T-cell (primary cell): Measurements from ENCODE around the gene ZRANB3. TPM values are rescaled to one million over a fixed set of nuclear protein-coding genes. Genes with fewer than 3 reads are reported as not detected.

Source experiments
- ATAC-seq, 4 experiments: fragments of 200-7000 bp in 3 of 4; fragments of 150-1000 bp in 1 of 4; cut with Tn5 transposase; replicated peaks in 1 of 4; 1 replicate in 3 of 4; 2 replicates in 1 of 4; pipeline ENCODE4 v1.10.0; 2021; ENCODE audit warnings: moderate library complexity in 3 of 4, mild to moderate bottlenecking in 2 of 4, moderate number of reproducible peaks in 1 of 4
- CTCF ChIA-PET, 2 donors: fragments of 300-600 bp; sonication (Branson Sonifier 250); formaldehyde crosslinking; loops; one replicate each; lab custom pipeline; 2022; ENCODE audit warnings: antibody characterized with exemption in 2 of 2; lab: Charles Lee
- POLR2A ChIA-PET, 2 donors: fragments of 300-600 bp; sonication (Branson Sonifier 250); formaldehyde crosslinking; loops; one replicate each; lab custom pipeline; 2022; ENCODE audit warnings: antibody characterized with exemption in 2 of 2; lab: Charles Lee
- DNase-seq, 35 experiments: peaks; one replicate each; pipeline versions ENCODE4 v3.0.0 to v3.0.0-alpha.2; 2013 to 2023
- H3K27ac ChIP-seq: one replicate; pipeline ENCODE4 v1.5.1; 2013; ENCODE audit warnings: low read length
- H3K27me3 ChIP-seq, 2 experiments: replicated peaks in 1 of 2; 1 replicate in 1 of 2; 2 replicates in 1 of 2; pipeline versions ENCODE4 v1.6.1 to v1.7.0; 2013; ENCODE audit warnings: low read length in 1 of 2, mixed read lengths in 1 of 2; ENCODE audit not compliant: control insufficient read depth in 2 of 2, insufficient read depth in 2 of 2; ENCODE audit errors: extremely low read depth in 1 of 2
- H3K36me3 ChIP-seq, 2 donors: 1 replicate in 1 of 2; 2 replicates in 1 of 2; pipeline versions ENCODE4 v1.6.1 to v1.7.0; 2013; ENCODE audit warnings: low read length in 1 of 2; ENCODE audit not compliant: control insufficient read depth in 2 of 2, insufficient read depth in 1 of 2; ENCODE audit errors: extremely low read depth in 1 of 2
- H3K4me1 ChIP-seq, 2 experiments: 1 replicate in 1 of 2; 2 replicates in 1 of 2; pipeline versions ENCODE4 v1.6.1 to v1.7.0; 2013; ENCODE audit warnings: low read length in 2 of 2, mixed read lengths in 1 of 2; ENCODE audit not compliant: insufficient read depth in 2 of 2, control insufficient read depth in 1 of 2; ENCODE audit errors: extremely low read depth in 1 of 2
- H3K4me3 ChIP-seq, 2 donors: 1 replicate in 1 of 2; 2 replicates in 1 of 2; pipeline versions ENCODE4 v1.5.1 to v1.7.0; 2013; ENCODE audit warnings: mild to moderate bottlenecking in 2 of 2, low read length in 1 of 2, moderate library complexity in 1 of 2; ENCODE audit not compliant: control insufficient read depth in 1 of 2; ENCODE audit errors: extremely low read depth in 1 of 2
- H3K9me3 ChIP-seq: 2 replicates; pipeline ENCODE4 v1.7.0; 2013
- H3K27ac Mint-ChIP-seq, 2 donors: one replicate each; pipeline ENCODE4 v1.8.0; 2020 to 2021; ENCODE audit warnings: mild to moderate bottlenecking in 2 of 2, mixed read lengths in 2 of 2
- H3K27me3 Mint-ChIP-seq, 2 donors: one replicate each; pipeline ENCODE4 v1.8.0; 2021 to 2022; ENCODE audit warnings: mixed read lengths in 2 of 2
- H3K36me3 Mint-ChIP-seq: one replicate; pipeline ENCODE4 v1.8.0; 2021; ENCODE audit warnings: mixed read lengths
- H3K4me1 Mint-ChIP-seq, 3 donors: one replicate each; pipeline ENCODE4 v1.8.0; 2020 to 2022; ENCODE audit warnings: mixed read lengths in 3 of 3, mild to moderate bottlenecking in 1 of 3
- H3K4me3 Mint-ChIP-seq, 3 donors: one replicate each; pipeline ENCODE4 v1.8.0; 2020 to 2022; ENCODE audit warnings: mild to moderate bottlenecking in 3 of 3, mixed read lengths in 3 of 3, moderate library complexity in 3 of 3
- H3K9me3 Mint-ChIP-seq, 3 donors: one replicate each; pipeline ENCODE4 v1.8.0; 2020 to 2022; ENCODE audit warnings: mixed read lengths in 3 of 3
- WGBS: methylation state at CpG from one replicate; pipeline ENCODE4 v1.1.5; 2013; ENCODE audit warnings: missing lambda C conversion rate; ENCODE audit not compliant: insufficient coverage; 5-methylcytosine and 5-hydroxymethylcytosine counted together
- total RNA-seq, 35 experiments: library from RNA in 6 of 35; stranded (reverse) in 6 of 35; fragments of 120-200 nt in 1 of 35; gene quantifications; one replicate each; pipeline versions ENCODE4 v1.2.1 to v1.2.4 and lab custom pipeline; 2013 to 2026

Gene ZRANB3
- total RNA-seq, 5 donors from 2014 or later (not counting 1 experiment from before 2014, with no cell fraction given), result 3.3 to 8.6 (median 5.3) TPM

GRCh38 chr2:135532581-135532980, 1.6 kb upstream of the ZRANB3 start:
- Histone ChIP-seq H3K9me3 (no peaks in the 10 kb centered on the region), H3K27ac (peak overlapping the region; percentile 91), H3K4me1 (peaks cover 12 to 22% of the 10 kb centered on the region in 2 experiments), H3K27me3 (no peaks in the 10 kb centered on the region), H3K36me3 (no peaks in the 10 kb centered on the region), H3K4me3 (no peak overlapping the region)
- Mint-ChIP-seq H3K36me3 (no peaks in the 10 kb centered on the region), H3K9me3 (no peaks in the 10 kb centered on the region), H3K4me3 (no peak overlapping the region), H3K4me1 (peaks cover 23 to 31% (median 28%) of the 10 kb centered on the region in 3 donors), H3K27ac (peak overlapping the region in 1 of 2 donors; percentile 6), H3K27me3 (no peaks in the 10 kb centered on the region)
- ATAC-seq, result no peak
- ChIA-PET POLR2A (interaction anchor here in 1 of 2 donors (0.8 kb wide), 1 partner anchor 209 kb away, joined by 4 read pairs; no protein-coding TSS in a partner anchor), CTCF (no interaction called here)
- no peak for DNase-seq
- WGBS, result 100% methylated on average over 1 of the region's 3 CpGs

- peak within 1 kb of the TSS; percentile 41 to 83 for H3K27ac Mint-ChIP-seq
- under 1% methylated on average over 38 of the region's 75 CpGs for WGBS
- ChIA-PET POLR2A (interaction anchor here in 1 of 2 donors (0.6 to 1.2 kb wide), 10 partner anchors 134 to 613 kb away, joined by 3 to 11 read pairs (median 3); partner anchors contain the start of genes CCNT2, RAB3GAP1 and UBXN4), CTCF (interaction anchor here in 1 of 2 donors (0.5 to 1.2 kb wide), 12 partner anchors 54 to 527 kb away, joined by 3 to 7 read pairs (median 4); partner anchors contain the start of genes RAB3GAP1 and UBXN4)
- H3K4me3 Mint-ChIP-seq, result no peak within 1 kb of the TSS
- no peaks in the 10 kb centered on the region for H3K27me3 ChIP-seq
- no peaks in the 10 kb centered on the region for H3K36me3 Mint-ChIP-seq
- peak within 1 kb of the TSS; percentile 89 to 91 for H3K4me3 ChIP-seq
- H3K4me1 ChIP-seq, result peaks cover 12 to 22% of the 10 kb centered on the region in 2 experiments
- no peaks in the 10 kb centered on the region for H3K9me3 ChIP-seq
- no peaks in the 10 kb centered on the region for H3K36me3 ChIP-seq
- H3K4me1 Mint-ChIP-seq, result peaks cover 23 to 30% (median 28%) of the 10 kb centered on the region in 3 donors
- ATAC-seq (peak; percentile 82 to 85 (median 83)), DNase-seq (peak; percentile 81 to 99 (median 95))
- no peaks in the 10 kb centered on the region for H3K9me3 Mint-ChIP-seq
- no peaks in the 10 kb centered on the region for H3K27me3 Mint-ChIP-seq
- peak within 1 kb of the TSS; percentile 91 for H3K27ac ChIP-seq
Measured at GRCh38 chr2:135531231-135532197, 496 bp upstream of the ZRANB3 start, which contains the start of gene R3HDM1. TSS of gene R3HDM1 (plus strand) at chr2:135531484. CDS start at chr2:135604846, 73,362 bp downstream.

GRCh38 chr2:135528006-135528405, 3.0 kb downstream of the ZRANB3 start:
- CTCF ChIA-PET, result interaction anchor here (0.6 kb wide), 3 partner anchors 32 to 216 kb away, joined by 3 read pairs; no protein-coding TSS in a partner anchor
- WGBS, result 100% methylated on average over 1 of the region's 3 CpGs

GRCh38 chr2:135525786-135526185, 5.2 kb downstream of the ZRANB3 start:
- Mint-ChIP-seq H3K4me3 (no peak overlapping the region), H3K27me3 (no peaks in the 10 kb centered on the region), H3K27ac (no peak overlapping the region), H3K4me1 (peaks cover 0 to 6% (median 0%) of the 10 kb centered on the region in 3 donors), H3K36me3 (peaks cover 17% of the 10 kb centered on the region), H3K9me3 (no peaks in the 10 kb centered on the region)
- H3K27me3 ChIP-seq, result no peaks in the 10 kb centered on the region
- ATAC-seq (no peak), DNase-seq (no peak)
- POLR2A ChIA-PET, result interaction anchor here in 1 of 2 donors (0.6 kb wide), 2 partner anchors 81 to 563 kb away, joined by 3 to 8 read pairs; no protein-coding TSS in a partner anchor
- H3K9me3 ChIP-seq, result no peaks in the 10 kb centered on the region
- no CpG with 5 or more reads among the region's 1 CpG for WGBS
- no peak overlapping the region for H3K27ac ChIP-seq
- CTCF ChIA-PET, result interaction anchor here in 1 of 2 donors (0.6 to 0.7 kb wide), 3 partner anchors 101 to 469 kb away, joined by 3 to 6 read pairs (median 3); no protein-coding TSS in a partner anchor
- no peaks in the 10 kb centered on the region for H3K36me3 ChIP-seq
- peaks cover 0 to 11% of the 10 kb centered on the region in 2 experiments for H3K4me1 ChIP-seq
- no peak overlapping the region for H3K4me3 ChIP-seq

More at GRCh38 chr2:135528006-135528405, 3.0 kb downstream of the ZRANB3 start:
- Mint-ChIP-seq H3K36me3 (peaks cover 7% of the 10 kb centered on the region), H3K27me3 (no peaks in the 10 kb centered on the region), H3K4me1 (peaks cover 6 to 10% (median 9%) of the 10 kb centered on the region in 3 donors), H3K4me3 (no peak overlapping the region), H3K27ac (no peak overlapping the region), H3K9me3 (no peaks in the 10 kb centered on the region)
- POLR2A ChIA-PET, result interaction anchor here (0.6 to 0.7 kb wide), 2 partner anchors 40 to 858 kb away, joined by 3 to 5 read pairs; no protein-coding TSS in a partner anchor
- Histone ChIP-seq H3K4me3 (no peak overlapping the region), H3K4me1 (peaks cover 9 to 15% of the 10 kb centered on the region in 2 experiments), H3K27ac (no peak overlapping the region), H3K36me3 (no peaks in the 10 kb centered on the region), H3K9me3 (no peaks in the 10 kb centered on the region), H3K27me3 (no peaks in the 10 kb centered on the region)
- DNase-seq (no peak), ATAC-seq (no peak)

- no peaks in the 10 kb centered on the region for H3K36me3 ChIP-seq
- Mint-ChIP-seq H3K9me3 (peaks cover 0 to 15% (median 7%) of the 10 kb centered on the region in 3 donors), H3K4me3 (no peak overlapping the region), H3K4me1 (no peaks in the 10 kb centered on the region), H3K27ac (no peak overlapping the region), H3K27me3 (no peaks in the 10 kb centered on the region), H3K36me3 (peaks cover 11% of the 10 kb centered on the region)
- H3K9me3 ChIP-seq, result peaks cover 3% of the 10 kb centered on the region
- H3K4me1 ChIP-seq, result no peaks in the 10 kb centered on the region
- DNase-seq, result no peak
- ChIA-PET CTCF (no interaction called here), POLR2A (no interaction called here)
- WGBS, result no CpG with 5 or more reads among the region's 2 CpGs
- no peak overlapping the region for H3K4me3 ChIP-seq
- no peak for ATAC-seq
- no peak overlapping the region for H3K27ac ChIP-seq
- H3K27me3 ChIP-seq, result no peaks in the 10 kb centered on the region
Measured at GRCh38 chr2:135512099-135512498, 18.9 kb downstream of the ZRANB3 start.

- no peak for ATAC-seq
- no peak for DNase-seq
- Histone ChIP-seq H3K4me3 (no peak overlapping the region), H3K27ac (no peak overlapping the region), H3K27me3 (no peaks in the 10 kb centered on the region), H3K9me3 (no peaks in the 10 kb centered on the region), H3K36me3 (no peaks in the 10 kb centered on the region), H3K4me1 (no peaks in the 10 kb centered on the region)
- POLR2A ChIA-PET, result no interaction called here
- 84% methylated on average over 4 of the region's 5 CpGs for whole genome bisulfite sequencing
- no peak overlapping the region for H3K27ac Mint-ChIP-seq
- CTCF ChIA-PET, result no interaction called here
- H3K4me1 Mint-ChIP-seq, result no peaks in the 10 kb centered on the region
- H3K9me3 Mint-ChIP-seq, result peaks cover 0 to 15% (median 7%) of the 10 kb centered on the region in 3 donors
- no peak overlapping the region for H3K4me3 Mint-ChIP-seq
- peaks cover 11% of the 10 kb centered on the region for H3K36me3 Mint-ChIP-seq
- H3K27me3 Mint-ChIP-seq, result no peaks in the 10 kb centered on the region
Measured at GRCh38 chr2:135510577-135510976, 20.4 kb downstream of the ZRANB3 start.
